GM19351 (cell line): ENCODE results near the gene SYNE1.
"Not testable (repeated sequence)": the region's sequence is repeated elsewhere in the genome, so short reads cannot be mapped to it uniquely, and the experiment has no call there.

Experiments
- ATAC-seq: cut with Tn5 transposase; IDR thresholded peaks from one replicate; pipeline ENCODE4 v1.9.1; 2021; ENCODE audit warnings: mild to moderate bottlenecking, moderate library complexity; ENCODE audit not compliant: unreplicated experiment

Gene SYNE1

GRCh38 chr6:152492281-152492680, 144.9 kb downstream of the SYNE1 start:
- not testable (repeated sequence) for ATAC-seq

- ATAC-seq, result not testable (repeated sequence)
Measured at GRCh38 chr6:152491501-152491900, 145.7 kb downstream of the SYNE1 start.

- ATAC-seq, result not testable (repeated sequence)
Measured at GRCh38 chr6:152490971-152491378, 146.2 kb downstream of the SYNE1 start.

GRCh38 chr6:152484806-152485205, 152.4 kb downstream of the SYNE1 start:
- no peak for ATAC-seq

- no peak for ATAC-seq
Measured at GRCh38 chr6:152482289-152482688, 154.9 kb downstream of the SYNE1 start.

- ATAC-seq, result no peak
Measured at GRCh38 chr6:152478377-152479010, 158.7 kb downstream of the SYNE1 start.

- ATAC-seq, result no peak
Measured at GRCh38 chr6:152474354-152474753, 162.8 kb downstream of the SYNE1 start.

- no peak for ATAC-seq
Measured at GRCh38 chr6:152472325-152472724, 164.8 kb downstream of the SYNE1 start.

GRCh38 chr6:152471456-152472265, 165.5 kb downstream of the SYNE1 start:
- ATAC-seq, result no peak

GRCh38 chr6:152463164-152463563, 174.0 kb downstream of the SYNE1 start:
- no peak for ATAC-seq

GRCh38 chr6:152462716-152463115, 174.4 kb downstream of the SYNE1 start:
- ATAC-seq, result no peak

GRCh38 chr6:152461556-152461955, 175.6 kb downstream of the SYNE1 start:
- ATAC-seq, result no peak

- no peak for ATAC-seq
Measured at GRCh38 chr6:152458648-152459644, 178.2 kb downstream of the SYNE1 start.

GRCh38 chr6:152457949-152458624, 179.1 kb downstream of the SYNE1 start:
- ATAC-seq, result no peak

GRCh38 chr6:152454003-152454402, 183.2 kb downstream of the SYNE1 start:
- no peak for ATAC-seq

- ATAC-seq, result no peak
Measured at GRCh38 chr6:152453421-152453820, 183.7 kb downstream of the SYNE1 start.

- no peak for ATAC-seq
Measured at GRCh38 chr6:152452639-152453038, 184.5 kb downstream of the SYNE1 start.

- ATAC-seq, result no peak
Measured at GRCh38 chr6:152450519-152450918, 186.6 kb downstream of the SYNE1 start.

- ATAC-seq, result no peak
Measured at GRCh38 chr6:152441902-152442301, 195.3 kb downstream of the SYNE1 start.

GRCh38 chr6:152435816-152436215, 201.3 kb downstream of the SYNE1 start:
- no peak for ATAC-seq

- ATAC-seq, result no peak
Measured at GRCh38 chr6:152432758-152433157, 204.4 kb downstream of the SYNE1 start.
